ENCODE data around the gene ZBTB8B.

Gene ZBTB8B

GRCh38 chr1:32509939-32510338 lies 45.1 kb downstream of the ZBTB8B start:
- DNase-seq = no peak
